Thymus (tissue), 11 donors: Measurements from ENCODE around the gene ZBTB5. TPM values are rescaled to one million over a fixed set of nuclear protein-coding genes. Genes with fewer than 3 reads are reported as not detected.

Source experiments
- DNase-seq, 9 donors: peaks; one replicate each; pipeline ENCODE4 v3.0.0-alpha.2; 2013; ENCODE audit warnings: low spot score in 9 of 9, low read depth in 6 of 9, missing footprints in 1 of 9
- H3K27ac ChIP-seq, 2 donors: one replicate each; pipeline ENCODE4 v1.5.1; 2013; ENCODE audit warnings: control low read depth in 1 of 2, low read depth in 1 of 2, low read length in 1 of 2, mild to moderate bottlenecking in 1 of 2, moderate library complexity in 1 of 2
- H3K27me3 ChIP-seq, 2 donors: one replicate each; pipeline ENCODE4 v1.5.1; 2013; ENCODE audit warnings: low read length in 1 of 2; ENCODE audit not compliant: control insufficient read depth in 2 of 2, insufficient read depth in 1 of 2
- H3K36me3 ChIP-seq, 2 donors: one replicate each; pipeline ENCODE4 v1.5.1; 2013; ENCODE audit warnings: low read length in 1 of 2, mild to moderate bottlenecking in 1 of 2, moderate library complexity in 1 of 2; ENCODE audit not compliant: control insufficient read depth in 2 of 2, insufficient read depth in 2 of 2
- H3K4me1 ChIP-seq, 2 donors: one replicate each; pipeline ENCODE4 v1.5.1; 2013; ENCODE audit warnings: low read length in 2 of 2; ENCODE audit not compliant: control insufficient read depth in 2 of 2, insufficient read depth in 2 of 2
- H3K4me3 ChIP-seq, 2 donors: one replicate each; pipeline ENCODE4 v1.5.1; 2013; ENCODE audit warnings: low read length in 2 of 2, control low read depth in 1 of 2, mild to moderate bottlenecking in 1 of 2
- H3K9me3 ChIP-seq, 2 donors: one replicate each; pipeline ENCODE4 v1.5.1; 2013; ENCODE audit warnings: low read length in 1 of 2, mild to moderate bottlenecking in 1 of 2; ENCODE audit not compliant: control insufficient read depth in 2 of 2, insufficient read depth in 1 of 2
- WGBS: extraction: QIAGEN DNeasy Blood & Tissue Kit; methylation state at CpG from one replicate; pipeline ENCODE4 v1.1.7; 2013; 5-methylcytosine and 5-hydroxymethylcytosine counted together
- polyA plus RNA-seq: library from polyadenylated mRNA; stranded (reverse); fragments of 200-250 nt; gene quantifications from one replicate; pipeline ENCODE4 v1.2.3, GENCODE V29; 2013
- total RNA-seq: library from RNA; stranded (reverse); fragments of 120-200 nt; gene quantifications from one replicate; pipeline ENCODE4 v1.2.4, GENCODE V29; 2013
- donor health status: healthy.

ZBTB5 gene
- total and polyA plus RNA-seq, 2 donors: 8.0 to 10.9 TPM

DNA sequence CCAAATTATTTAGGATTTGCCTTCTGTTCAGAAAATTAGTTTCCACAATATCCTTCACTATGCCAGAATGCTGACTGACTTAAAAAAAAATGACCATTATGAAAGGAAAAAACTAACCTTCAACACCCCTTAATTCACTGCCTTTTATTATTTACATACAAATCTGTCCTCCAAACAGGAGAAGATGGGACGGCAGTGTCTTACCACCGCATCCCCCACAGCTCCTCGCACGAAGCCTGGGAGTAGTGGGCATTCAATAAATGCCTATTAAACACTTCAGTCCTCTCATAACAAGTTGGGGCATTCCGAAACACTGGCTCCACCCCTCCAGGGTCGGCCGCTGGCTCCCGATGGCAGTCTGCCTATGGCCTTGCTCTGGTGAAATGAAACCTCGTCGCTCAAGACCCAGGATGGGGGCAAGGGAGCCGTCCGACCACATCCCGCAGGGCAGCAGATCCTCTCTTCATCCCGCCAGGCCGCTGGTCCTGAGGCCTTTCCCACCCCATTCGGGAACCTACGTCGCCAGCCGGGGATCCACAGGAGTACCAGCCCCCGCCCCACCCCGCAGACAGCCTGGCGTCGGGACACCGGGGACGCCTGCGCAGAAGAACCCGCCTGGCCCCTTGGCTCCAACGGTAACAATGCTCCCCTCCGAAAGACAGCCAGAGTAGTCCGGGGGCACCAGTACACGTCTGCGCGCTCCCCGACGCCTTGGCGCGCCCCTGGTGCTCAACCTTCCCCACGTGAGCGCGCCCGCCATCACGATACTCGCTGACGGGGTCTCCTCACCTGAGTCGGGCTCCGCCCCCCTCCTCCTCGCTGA lies 613 bp downstream of the ZBTB5 start:
- H3K4me1 ChIP-seq: peaks cover 9 to 18% of the 10 kb centered on the region in 2 donors
- H3K36me3 ChIP-seq: no peaks in the 10 kb centered on the region
- peak overlapping the region; percentile 96 for H3K27ac ChIP-seq
- DNase-seq: peak in 6 of 9 donors; percentile 67 to 91 (median 80)
- no peaks in the 10 kb centered on the region for H3K9me3 ChIP-seq
- peaks cover 0 to 9% of the 10 kb centered on the region in 2 donors for H3K27me3 ChIP-seq
- H3K4me3 ChIP-seq: peak overlapping the region; percentile 73 to 89
- WGBS: under 1% methylated on average over 47 of the region's 47 CpGs

DNA sequence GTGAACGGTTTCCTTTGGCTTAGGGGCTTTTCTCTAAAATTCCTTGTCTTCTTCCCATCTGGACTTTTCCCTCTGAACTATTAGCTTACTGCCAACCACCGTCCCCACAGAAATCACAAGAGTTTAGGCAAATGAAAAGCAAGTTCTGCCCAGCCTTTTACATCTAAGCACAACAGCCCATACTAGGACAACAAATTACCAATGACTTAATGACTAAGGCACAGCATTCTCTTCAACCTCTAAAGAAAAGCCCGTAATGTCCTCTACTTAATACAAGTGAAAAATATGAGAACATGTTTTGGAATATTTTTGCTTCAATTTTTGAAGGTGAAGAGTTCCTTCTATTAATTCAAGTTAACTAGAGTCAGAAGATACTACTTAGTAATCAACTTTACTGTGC lies 1.2 kb downstream of the ZBTB5 start:
- no peak for DNase-seq
- H3K27me3 ChIP-seq: peaks cover 0 to 9% of the 10 kb centered on the region in 2 donors
- H3K4me1 ChIP-seq: peaks cover 9 to 18% of the 10 kb centered on the region in 2 donors
- no peaks in the 10 kb centered on the region for H3K9me3 ChIP-seq
- H3K4me3 ChIP-seq: peak overlapping the region; percentile 14 to 73
- 81% methylated on average over 3 of the region's 3 CpGs for WGBS
- peak overlapping the region; percentile 18 to 96 for H3K27ac ChIP-seq
- no peaks in the 10 kb centered on the region for H3K36me3 ChIP-seq

DNA sequence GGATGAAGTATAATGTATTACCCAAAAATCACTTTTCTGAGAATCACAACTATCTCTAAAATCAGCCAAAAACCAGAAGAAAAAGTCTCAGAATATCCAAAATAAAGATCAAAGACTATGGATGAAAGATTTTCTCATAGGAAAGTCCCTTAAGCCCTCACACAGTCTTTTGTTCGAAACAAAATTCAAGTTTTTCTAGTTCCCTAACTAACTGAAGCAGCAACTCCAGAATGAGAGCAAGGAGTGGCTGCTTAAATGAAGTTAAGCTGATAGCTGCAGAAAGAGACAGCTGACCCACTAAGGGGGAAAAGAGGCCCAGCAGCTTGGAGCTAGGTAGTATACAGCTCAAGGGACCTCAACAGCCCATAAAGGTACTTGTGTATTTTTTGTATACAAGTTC lies 8.4 kb downstream of the ZBTB5 start:
- Histone ChIP-seq H3K36me3 (no peaks in the 10 kb centered on the region), H3K4me1 (peaks cover 0 to 4% of the 10 kb centered on the region in 2 donors), H3K4me3 (no peak overlapping the region), H3K9me3 (no peaks in the 10 kb centered on the region), H3K27me3 (no peaks in the 10 kb centered on the region), H3K27ac (peak overlapping the region in 1 of 2 donors; percentile 17)
- no peak for DNase-seq
- 95% methylated on average over 1 of the region's 1 CpG for WGBS

DNA sequence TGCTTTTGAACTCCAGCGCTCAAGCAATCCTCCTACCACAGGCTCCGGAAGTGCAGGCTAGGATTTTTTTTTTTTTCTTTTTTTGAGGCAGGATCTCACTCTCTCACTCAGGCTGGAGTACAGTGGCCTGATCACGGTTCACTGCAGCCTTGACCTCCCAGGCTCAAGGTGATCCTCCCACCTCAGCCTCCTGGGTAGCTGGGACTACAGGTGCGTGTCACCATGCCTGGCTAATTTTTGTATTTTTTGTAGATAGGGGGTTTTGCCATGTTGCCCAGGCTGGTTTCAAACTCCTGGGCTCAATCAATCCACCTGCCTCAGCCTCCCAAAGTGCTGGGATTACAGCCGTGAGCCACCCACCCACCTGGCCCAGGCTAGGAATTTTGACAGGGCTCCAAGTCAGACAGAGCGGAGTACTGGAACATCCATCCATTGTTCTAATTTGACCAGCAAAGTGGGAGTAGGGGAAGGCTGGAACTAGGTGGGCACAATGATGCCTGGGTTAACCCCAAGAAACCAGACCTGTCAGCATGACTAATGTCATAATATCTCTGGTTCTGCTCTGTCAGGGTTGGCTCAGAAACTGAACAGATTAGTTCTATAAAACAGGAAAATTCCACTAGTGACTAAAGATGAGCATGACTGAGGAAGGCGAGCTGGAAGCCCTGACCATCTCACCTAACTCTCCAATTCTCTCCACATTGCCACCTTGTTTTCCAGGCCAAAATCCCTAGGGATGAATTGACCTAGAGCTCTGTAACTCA lies 9.2 kb downstream of the ZBTB5 start:
- H3K36me3 ChIP-seq: no peaks in the 10 kb centered on the region
- no peak for DNase-seq
- no peak overlapping the region for H3K4me3 ChIP-seq
- peak overlapping the region in 1 of 2 donors; percentile 47 for H3K27ac ChIP-seq
- no peaks in the 10 kb centered on the region for H3K9me3 ChIP-seq
- no peaks in the 10 kb centered on the region for H3K27me3 ChIP-seq
- peaks cover 0 to 4% of the 10 kb centered on the region in 2 donors for H3K4me1 ChIP-seq
- 84% methylated on average over 7 of the region's 7 CpGs for WGBS

DNA sequence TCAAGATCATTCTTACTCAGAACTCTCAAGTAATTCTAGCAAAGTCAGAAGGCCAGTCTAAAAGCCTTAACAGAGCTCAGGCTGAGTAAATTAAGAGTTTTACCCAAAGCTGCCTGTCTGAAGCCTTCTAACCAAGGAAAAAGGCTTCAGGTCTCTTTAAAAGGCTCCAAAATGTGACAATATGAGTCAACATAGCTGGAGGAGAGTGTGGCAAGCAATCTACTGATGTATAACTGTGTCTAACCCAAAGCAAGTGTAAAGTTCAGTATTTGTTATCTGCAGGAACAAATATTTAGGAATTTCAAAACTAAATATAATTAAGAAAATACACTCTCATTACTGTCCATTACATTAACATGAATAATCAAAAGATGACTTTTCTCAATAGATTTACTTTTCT lies 11.0 kb downstream of the ZBTB5 start:
- no peaks in the 10 kb centered on the region for H3K9me3 ChIP-seq
- no peaks in the 10 kb centered on the region for H3K27me3 ChIP-seq
- no peak overlapping the region for H3K4me3 ChIP-seq
- peaks cover 0 to under 1% of the 10 kb centered on the region in 2 donors for H3K36me3 ChIP-seq
- H3K4me1 ChIP-seq: peaks cover 0 to 4% of the 10 kb centered on the region in 2 donors
- no peak for DNase-seq
- no peak overlapping the region for H3K27ac ChIP-seq

DNA sequence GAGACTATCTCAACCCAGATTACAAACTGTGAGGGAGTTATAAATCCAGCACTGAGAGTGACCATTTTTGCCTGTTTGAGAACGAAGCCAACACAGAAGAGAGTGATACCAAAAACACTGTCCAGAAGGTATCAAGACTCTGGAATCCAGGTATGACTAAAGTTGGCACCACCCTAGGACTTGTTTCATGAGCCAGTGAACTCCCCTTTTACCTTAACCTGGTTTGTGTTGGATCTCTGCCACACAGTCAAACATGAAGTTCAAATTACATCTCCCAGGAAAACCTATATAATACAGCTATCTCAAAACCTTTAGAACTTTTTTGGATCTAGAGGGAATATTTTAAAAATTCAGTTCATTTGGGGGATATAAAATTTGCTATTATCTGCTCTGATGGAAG lies 11.4 kb downstream of the ZBTB5 start:
- peaks cover 0 to 2% of the 10 kb centered on the region in 2 donors for H3K36me3 ChIP-seq

DNA sequence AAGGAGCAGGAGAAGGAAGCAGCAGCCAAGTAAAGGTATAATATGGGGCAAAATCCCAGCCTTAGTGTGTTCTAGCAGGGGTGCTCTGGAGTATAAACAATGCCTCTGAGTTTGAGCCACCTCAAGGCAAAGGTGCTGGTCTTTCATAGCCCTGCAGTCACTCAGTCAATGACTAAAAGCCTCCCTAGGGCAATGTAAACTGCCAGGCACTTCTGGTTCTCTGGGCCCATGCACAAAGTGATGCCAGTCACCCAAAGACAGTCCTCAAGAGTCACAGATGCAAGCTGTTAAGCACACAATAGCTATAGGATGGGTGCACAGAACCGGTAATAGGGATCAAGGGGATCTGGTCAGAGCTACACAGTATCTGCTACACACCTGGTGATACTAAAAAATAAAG lies 12.6 kb downstream of the ZBTB5 start:
- Histone ChIP-seq H3K9me3 (no peaks in the 10 kb centered on the region), H3K27me3 (no peaks in the 10 kb centered on the region), H3K4me3 (no peak overlapping the region), H3K4me1 (peaks cover 0 to 4% of the 10 kb centered on the region in 2 donors), H3K36me3 (peaks cover 0 to 2% of the 10 kb centered on the region in 2 donors), H3K27ac (no peak overlapping the region)
- no peak for DNase-seq
- WGBS: 100% methylated on average over 1 of the region's 1 CpG

More for the DNA sequence above, 11.4 kb downstream of the ZBTB5 start:
- H3K9me3 ChIP-seq: no peaks in the 10 kb centered on the region
- no peaks in the 10 kb centered on the region for H3K27me3 ChIP-seq
- H3K27ac ChIP-seq: no peak overlapping the region
- 92% methylated on average over 1 of the region's 1 CpG for WGBS
- DNase-seq: no peak
- no peak overlapping the region for H3K4me3 ChIP-seq
- H3K4me1 ChIP-seq: peaks cover 0 to 4% of the 10 kb centered on the region in 2 donors

DNA sequence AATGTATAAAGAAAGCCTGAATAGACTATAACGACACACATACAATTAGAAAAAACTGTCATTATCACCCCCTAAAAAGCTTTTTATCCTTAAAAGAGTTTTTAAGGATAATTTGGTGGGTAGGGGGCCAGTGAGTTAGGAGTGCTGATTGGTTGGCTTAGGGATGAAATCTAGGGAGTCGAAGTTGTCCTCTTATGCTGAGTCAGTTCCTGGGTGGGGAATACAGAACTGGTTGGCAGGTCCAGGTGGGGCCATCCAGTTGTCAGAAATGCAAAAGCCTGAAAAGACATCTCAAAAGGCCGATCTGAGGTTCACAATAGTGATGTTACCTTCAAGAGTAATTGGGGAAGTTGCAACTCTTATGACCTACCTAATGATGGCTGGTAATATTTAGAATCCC lies 13.6 kb downstream of the ZBTB5 start:
- Histone ChIP-seq H3K27ac (no peak overlapping the region), H3K36me3 (peaks cover 0 to 4% of the 10 kb centered on the region in 2 donors), H3K4me3 (no peak overlapping the region), H3K4me1 (peaks cover 0 to 4% of the 10 kb centered on the region in 2 donors), H3K27me3 (no peaks in the 10 kb centered on the region), H3K9me3 (no peaks in the 10 kb centered on the region)
- WGBS: 72% methylated on average over 3 of the region's 3 CpGs
- no peak for DNase-seq
